GM20000 (cell line): ENCODE data around the gene KRTAP10-3.
A peak's percentile ranks its signal among the peaks of the same experiment; 100 is the strongest.

ENCODE experiments used
- DNase-seq: peaks from one replicate; pipeline ENCODE4 v3.0.0; 2012; ENCODE audit warnings: low spot score
- CTCF ChIP-seq: IDR thresholded peaks from 2 replicates; pipeline ENCODE4 v1.5.1; 2012; ENCODE audit warnings: mild to moderate bottlenecking, control low read depth; ENCODE audit errors: extremely low read depth, missing control alignments

KRTAP10-3 gene

DNA sequence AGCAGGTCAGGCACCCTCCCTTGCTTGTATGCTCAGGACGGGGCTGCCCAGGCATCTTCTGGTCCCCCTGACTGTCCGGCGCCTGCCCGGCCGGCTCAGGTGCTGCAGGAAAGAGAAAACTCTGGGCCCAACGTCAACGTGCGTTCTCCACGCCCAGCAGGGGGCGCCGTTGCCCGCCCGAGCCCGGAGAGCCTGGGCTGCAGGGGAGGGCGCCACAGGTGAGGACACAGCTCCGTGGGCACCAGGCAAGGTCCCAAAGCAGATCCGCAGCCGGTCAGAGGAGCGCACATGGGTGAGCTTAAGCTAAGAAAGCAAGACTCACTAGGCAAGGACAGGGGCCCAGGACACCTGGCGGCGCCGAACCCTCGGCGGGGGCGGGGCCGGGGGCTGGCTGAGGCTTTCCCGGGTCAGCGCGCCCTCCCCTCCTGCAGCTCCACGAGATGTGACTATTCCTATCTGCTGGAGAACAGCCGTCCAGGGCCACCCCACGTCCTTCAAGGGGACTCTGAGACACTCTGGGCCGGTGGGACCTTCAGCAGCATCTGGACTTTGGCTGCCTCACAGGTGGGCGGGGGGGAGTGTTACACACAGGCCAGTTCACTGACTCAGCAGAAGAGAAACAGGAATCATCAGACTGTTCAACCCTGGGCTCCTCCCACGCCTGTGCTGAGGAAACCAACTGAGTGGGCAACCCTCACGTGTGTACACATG lies 47.9 kb downstream of the KRTAP10-3 start:
- DNase-seq, result peak; percentile 90
- peak; percentile 82 for TF ChIP-seq CTCF

DNA sequence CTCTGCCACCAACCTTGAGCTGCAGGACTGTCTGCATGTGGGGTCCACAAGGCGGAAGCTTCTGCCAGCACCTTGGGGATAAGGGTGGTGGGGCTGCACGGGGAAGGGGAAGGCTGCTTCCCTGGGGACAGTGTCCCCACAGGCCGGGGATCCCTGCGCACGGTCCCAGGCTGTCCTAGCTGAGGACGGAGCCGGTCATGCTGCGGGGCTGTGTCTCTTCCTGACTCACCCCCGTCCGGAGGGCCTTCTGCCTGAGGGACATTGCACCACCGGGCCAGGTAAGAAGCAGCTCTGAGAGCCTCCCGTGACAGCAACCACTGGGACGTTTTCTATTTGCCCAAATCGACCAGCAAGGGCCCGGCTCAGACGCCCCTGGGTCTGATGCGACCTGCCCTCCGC lies 48.5 kb downstream of the KRTAP10-3 start:
- TF ChIP-seq CTCF, result no peak
- no peak for DNase-seq

DNA sequence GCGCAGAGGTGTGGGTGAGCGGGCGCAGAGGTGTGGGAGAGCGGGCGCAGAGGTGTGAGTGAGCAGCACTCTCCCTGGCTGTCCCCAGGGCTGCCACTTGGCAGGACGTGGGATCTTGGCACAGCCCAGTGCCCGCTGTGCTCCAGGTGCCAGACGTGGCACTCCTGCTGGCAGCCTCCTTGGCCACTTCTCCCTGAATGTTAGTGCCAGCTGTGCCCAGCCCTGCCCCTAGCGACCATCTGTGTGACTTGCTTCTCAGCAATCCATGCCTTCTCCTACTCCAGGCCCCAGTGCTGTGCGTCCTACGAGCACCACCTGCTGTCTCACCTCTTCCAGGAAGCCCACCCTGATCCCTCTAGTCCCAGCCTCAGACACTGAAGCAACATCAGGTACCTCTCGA lies 49.1 kb downstream of the KRTAP10-3 start:
- no peak for DNase-seq
- TF ChIP-seq CTCF, result no peak

DNA sequence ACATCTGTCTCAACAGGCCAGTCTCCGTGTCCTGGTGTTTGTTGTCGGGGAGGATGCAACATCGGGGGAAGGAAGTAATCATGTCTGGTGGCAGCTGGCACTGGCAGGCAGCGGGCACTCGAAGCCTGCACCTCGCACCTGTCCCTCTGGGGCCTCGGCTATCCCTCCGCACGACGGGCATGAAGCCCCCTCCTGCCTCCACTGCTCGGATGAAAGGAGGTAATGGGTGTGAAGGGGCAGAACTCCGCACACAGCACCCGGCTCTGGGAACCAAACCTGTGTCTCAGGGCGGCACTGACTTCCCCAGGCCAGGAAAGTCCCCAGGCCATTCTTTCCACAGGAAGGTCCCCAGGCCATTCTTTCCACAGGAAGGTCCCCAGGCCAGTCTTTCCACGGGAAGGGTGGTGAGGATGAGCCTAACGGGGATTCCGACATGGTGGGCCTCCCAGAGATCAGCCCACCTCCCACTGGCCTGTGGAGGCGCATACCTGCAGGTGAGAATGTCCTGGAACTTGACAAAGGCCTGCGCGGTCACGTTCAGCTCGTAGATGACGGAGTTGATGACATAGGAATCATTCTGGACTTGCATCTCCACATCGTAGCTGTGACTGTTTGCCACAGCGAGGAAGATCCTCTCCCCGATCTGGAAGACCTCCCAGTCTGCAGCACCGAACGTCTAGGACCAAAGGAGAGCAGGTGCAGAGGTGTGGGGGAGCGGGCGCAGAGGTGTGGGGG lies 49.7 kb downstream of the KRTAP10-3 start:
- TF ChIP-seq CTCF, result no peak
- DNase-seq, result no peak

DNA sequence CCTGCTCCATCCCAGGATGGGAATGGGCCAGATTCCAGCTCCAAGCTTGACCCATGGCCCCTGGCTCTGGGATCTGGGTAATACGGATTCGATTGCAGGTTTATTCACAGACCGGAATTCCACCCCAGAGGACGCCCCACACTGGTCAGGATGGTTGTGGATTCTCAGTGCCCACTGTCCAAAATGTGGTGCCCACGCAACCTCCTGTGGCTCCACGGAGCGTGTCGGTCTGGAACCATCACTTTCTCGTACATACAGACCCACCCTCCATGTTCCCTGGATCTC lies 50.2 kb downstream of the KRTAP10-3 start:
- no peak for DNase-seq
- no peak for TF ChIP-seq CTCF
